ENCODE results near the gene NPTX1.

DNA sequence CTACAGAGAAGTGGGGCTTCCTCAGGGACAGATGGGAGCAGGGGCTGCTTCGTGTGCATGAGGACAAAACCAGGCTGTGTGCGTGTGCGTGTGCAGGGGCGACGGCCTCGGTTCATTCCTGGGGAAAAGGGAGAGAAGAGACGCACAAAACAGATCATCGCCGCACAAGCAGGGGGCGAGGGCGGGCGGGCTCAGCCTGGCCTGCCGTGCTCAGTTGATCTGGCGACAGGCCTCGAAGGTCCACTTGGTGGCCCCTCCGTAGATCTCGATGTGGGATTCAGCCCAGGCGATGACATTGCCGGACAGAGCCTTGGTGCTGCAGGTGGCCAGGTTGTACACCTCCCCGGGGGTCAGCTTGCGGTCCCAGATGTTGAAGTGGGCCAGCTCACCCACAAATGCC, 5.8 kb downstream of the NPTX1 start:
- TF ChIP-seq TAF1 (IDR thresholded peaks at IDR 0.05; ENCODE audit: borderline replicate concordance, low read depth, low read length) (no peak), POLR2AphosphoS5 (IDR thresholded peaks at IDR 0.05; ENCODE audit: low read depth, low read length) (no peak), POLR2A (IDR thresholded peaks at IDR 0.05; ENCODE audit: low read depth, low read length) (no peak)

Measured in GM12892 (cell line).